Omental fat pad (tissue), 4 donors: Measurements from ENCODE around the gene TLK1. TPM values are rescaled to one million over a fixed set of nuclear protein-coding genes. Genes with fewer than 3 reads are reported as not detected.

Source experiments
- ATAC-seq: fragments of 150-250 bp; one replicate; pipeline ENCODE4 v1.9.1; 2016; ENCODE audit warnings: mild to moderate bottlenecking, moderate library complexity; ENCODE audit not compliant: low FRiP score
- DNase-seq: peaks from one replicate; pipeline ENCODE4 v3.0.0-alpha.2; 2019; ENCODE audit warnings: low spot score
- CTCF ChIP-seq, 3 donors: fragments of 450-650 bp; IDR thresholded peaks; one replicate each; pipeline ENCODE4 v1.5.1; 2016 to 2017; ENCODE audit warnings: antibody characterized with exemption in 3 of 3, mild to moderate bottlenecking in 3 of 3, moderate library complexity in 2 of 3
- total RNA-seq, 4 donors: library from RNA; depleted of rRNA; stranded (reverse); fragments of >200 nt; gene quantifications; one replicate each; pipeline ENCODE4 v1.1.0, GENCODE V29; 2016

The TLK1 gene
- total RNA-seq, 4 donors from 2014 or later: 18.1 to 34.1 (median 27.3) TPM

- no peak for DNase-seq
- ATAC-seq: no peak
- TF ChIP-seq CTCF (IDR thresholded peaks at IDR 0.05): no peak
Observed at GRCh38 chr2:170953941-170954340, 206.8 kb downstream of the TLK1 start.

GRCh38 chr2:170950221-170950761 is 210.4 kb downstream of the TLK1 start:
- ATAC-seq (no peak), DNase-seq (no peak)
- TF ChIP-seq CTCF (IDR thresholded peaks at IDR 0.05): no peak

GRCh38 chr2:170949415-170949814 is 211.3 kb downstream of the TLK1 start:
- DNase-seq: no peak
- no peak for ATAC-seq
- TF ChIP-seq CTCF (IDR thresholded peaks at IDR 0.05): no peak

GRCh38 chr2:170944545-170944944 is 216.1 kb downstream of the TLK1 start:
- ATAC-seq (no peak), DNase-seq (no peak)
- TF ChIP-seq CTCF (IDR thresholded peaks at IDR 0.05): no peak

- TF ChIP-seq CTCF (IDR thresholded peaks at IDR 0.05): no peak
- ATAC-seq (no peak), DNase-seq (no peak)
Observed at GRCh38 chr2:170943596-170943995, 217.1 kb downstream of the TLK1 start.

GRCh38 chr2:170943041-170943440 is 217.7 kb downstream of the TLK1 start:
- ATAC-seq (no peak), DNase-seq (no peak)
- no peak for TF ChIP-seq CTCF (IDR thresholded peaks at IDR 0.05)

GRCh38 chr2:170942615-170943014 is 218.1 kb downstream of the TLK1 start:
- ATAC-seq: no peak
- TF ChIP-seq CTCF (IDR thresholded peaks at IDR 0.05): no peak
- no peak for DNase-seq

Other genes with a start within 250 kb of the TLK1 start
- gene GORASP2, start 231.6 kb downstream of the TLK1 start, total RNA-seq: 10 to 100 TPM; 42.7 to 50.5 (median 46.1) TPM